BLaER1 treated with 17β-estradiol and CSF1 and Interleukin-3, amounts not matched to agents 10 nM and 100 nM (cell line): ENCODE results near the gene HELZ2.
"Not testable (repeated sequence)": the region's sequence is repeated elsewhere in the genome, so short reads cannot be mapped to it uniquely, and the experiment has no call there.

Experiments
- H3K27ac ChIP-seq, 11 experiments: shearing (Covaris generic); formaldehyde crosslinking; 2 replicates each; pipeline ENCODE4 v1.8.1; 2022
- H3K27me3 ChIP-seq, 11 experiments: shearing (Covaris generic); formaldehyde crosslinking; 2 replicates each; pipeline ENCODE4 v1.8.1; 2022
- H3K36me3 ChIP-seq, 11 experiments: shearing (Covaris generic); formaldehyde crosslinking; 2 replicates each; pipeline ENCODE4 v1.8.1; 2022
- H3K4me1 ChIP-seq, 10 experiments: shearing (Covaris generic); formaldehyde crosslinking; 2 replicates each; pipeline ENCODE4 v1.8.1; 2022
- H3K4me2 ChIP-seq, 11 experiments: shearing (Covaris generic); formaldehyde crosslinking; 2 replicates each; pipeline ENCODE4 v1.8.1; 2022
- H3K4me3 ChIP-seq, 10 experiments: shearing (Covaris generic); formaldehyde crosslinking; 2 replicates each; pipeline ENCODE4 v1.8.1; 2022
- H3K9ac ChIP-seq, 11 experiments: shearing (Covaris generic); formaldehyde crosslinking; 2 replicates each; pipeline ENCODE4 v1.8.1; 2022
- H3K9me3 ChIP-seq, 11 experiments: shearing (Covaris generic); formaldehyde crosslinking; replicated peaks in 1 of 11; 2 replicates each; pipeline ENCODE4 v1.8.1; 2022
- H4K20me1 ChIP-seq, 11 experiments: shearing (Covaris generic); formaldehyde crosslinking; 2 replicates each; pipeline ENCODE4 v1.8.1; 2022
- Cebpa-rat ChIP-seq, 11 experiments: shearing (Covaris generic); IDR thresholded peaks; 2 replicates each; pipeline ENCODE4 v1.8.1; 2022

The HELZ2 gene

DNA sequence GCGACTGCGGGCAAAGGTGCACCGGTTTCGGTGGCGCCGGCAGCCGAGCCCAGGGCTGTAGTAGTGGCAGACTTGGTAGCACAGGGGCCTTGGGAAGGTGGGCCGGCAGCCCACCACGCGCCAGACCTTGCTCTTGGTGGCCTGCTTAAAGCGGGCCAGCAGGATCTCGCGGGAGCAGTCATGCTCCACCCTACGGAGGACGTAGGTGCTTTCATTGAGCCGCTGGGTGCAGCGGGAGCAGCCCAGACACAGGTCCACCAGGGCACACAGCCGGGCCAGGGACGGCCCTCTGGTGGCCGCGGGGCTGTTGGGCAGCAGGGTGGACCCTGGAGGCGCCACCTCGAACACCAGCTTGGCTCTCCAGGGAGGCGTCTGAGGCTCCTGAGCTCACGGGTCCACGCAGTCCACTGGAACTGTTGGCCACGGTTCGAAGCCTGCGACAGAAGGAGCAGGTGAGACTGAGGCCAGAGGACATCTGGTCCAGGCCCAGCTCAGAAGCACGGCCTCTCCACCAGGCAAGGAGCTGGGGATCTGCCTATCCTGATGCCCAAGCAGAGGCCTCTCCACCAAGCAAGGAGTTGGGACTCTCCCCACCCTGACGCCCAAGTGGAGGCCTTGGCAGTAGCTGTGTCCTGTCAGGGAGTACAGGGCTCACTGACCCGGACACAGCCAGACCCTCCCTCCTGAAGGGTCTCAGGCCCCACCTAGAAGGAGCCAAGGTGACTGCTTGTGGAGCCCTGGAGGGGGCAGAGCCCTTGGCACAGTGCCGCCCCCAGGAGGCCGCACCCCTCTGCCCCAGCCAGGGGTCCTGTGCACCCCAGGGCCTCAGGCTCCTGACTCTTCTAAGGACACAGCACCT lies 1.0 kb downstream of the HELZ2 start:
- Histone ChIP-seq H3K27ac (peak overlapping the region in 9 of 11 experiments; percentile 43 to 68 (median 59); a peak in 9 of 22 replicates), H3K4me3 (peak overlapping the region; percentile 59 to 76 (median 64)), H3K9me3 (no peaks in the 10 kb centered on the region), H3K4me2 (peak overlapping the region; percentile 91 to 99 (median 97)), H3K9ac (peak overlapping the region; percentile 61 to 80 (median 76); a peak in 20 of 22 replicates), H3K36me3 (peaks cover 0 to 13% (median 0%) of the 10 kb centered on the region in 11 experiments; a peak in 3 of 22 replicates), H3K4me1 (peaks cover 35 to 53% (median 47%) of the 10 kb centered on the region in 10 experiments), H3K27me3 (peaks cover 54 to 89% (median 57%) of the 10 kb centered on the region in 11 experiments), H4K20me1 (peaks cover 49 to 60% (median 54%) of the 10 kb centered on the region in 11 experiments)
- TF ChIP-seq Cebpa-rat (IDR thresholded peaks at IDR 0.05) = no peak

GRCh38 chr20:63572071-63572787 lies 1.8 kb downstream of the HELZ2 start:
- H4K20me1 ChIP-seq = peaks cover 56 to 65% (median 62%) of the 10 kb centered on the region in 11 experiments
- TF ChIP-seq Cebpa-rat (IDR thresholded peaks at IDR 0.05) = no peak
- H3K27ac ChIP-seq = no peak overlapping the region
- H3K36me3 ChIP-seq = peaks cover 0 to 13% (median 0%) of the 10 kb centered on the region in 11 experiments; a peak in 3 of 22 replicates
- H3K9me3 ChIP-seq = no peaks in the 10 kb centered on the region
- no peak overlapping the region; a peak in 1 of 22 replicates for H3K9ac ChIP-seq
- H3K4me2 ChIP-seq = 0 out of 22 replicates have a peak overlapping the region, but pooled peaks of 1 of the 11 experiments have one; percentile 97
- H3K4me1 ChIP-seq = peaks cover 43 to 61% (median 55%) of the 10 kb centered on the region in 10 experiments
- peaks cover 59 to 87% (median 63%) of the 10 kb centered on the region in 11 experiments for H3K27me3 ChIP-seq
- no peak overlapping the region for H3K4me3 ChIP-seq

DNA sequence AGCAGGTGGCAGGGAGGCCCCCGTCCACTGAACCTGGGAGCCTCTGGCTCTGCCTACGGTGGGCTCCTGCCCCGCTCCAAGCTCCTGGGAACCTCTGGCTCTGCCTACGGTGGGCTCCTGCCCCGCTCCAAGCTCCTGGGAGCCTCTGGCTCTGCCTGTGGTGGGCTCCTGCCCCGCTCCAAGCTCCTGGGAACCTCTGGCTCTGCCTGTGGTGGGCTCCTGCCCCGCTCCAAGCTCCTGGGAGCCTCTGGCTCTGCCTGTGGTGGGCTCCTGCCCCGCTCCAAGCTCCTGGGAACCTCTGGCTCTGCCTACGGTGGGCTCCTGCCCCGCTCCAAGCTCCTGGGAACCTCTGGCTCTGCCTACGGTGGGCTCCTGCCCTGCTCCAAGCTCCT lies 3.0 kb downstream of the HELZ2 start:
- not testable (repeated sequence) for H3K9ac ChIP-seq
- H3K4me1 ChIP-seq = peaks cover 47 to 68% (median 62%) of the 10 kb centered on the region in 10 experiments

GRCh38 chr20:63570281-63571086 lies 3.6 kb downstream of the HELZ2 start:
- no peak for TF ChIP-seq Cebpa-rat (IDR thresholded peaks at IDR 0.05)
- peaks cover 0 to 13% (median 0%) of the 10 kb centered on the region in 11 experiments; a peak in 3 of 22 replicates for H3K36me3 ChIP-seq
- no peak overlapping the region for H3K4me3 ChIP-seq
- H3K4me2 ChIP-seq = peak overlapping the region in 10 of 11 experiments; percentile 93 to 100 (median 98); a peak in 18 of 22 replicates
- H3K4me1 ChIP-seq = peaks cover 47 to 66% (median 62%) of the 10 kb centered on the region in 10 experiments
- no peaks in the 10 kb centered on the region for H3K9me3 ChIP-seq
- H3K27ac ChIP-seq = no peak overlapping the region
- no peak overlapping the region for H3K9ac ChIP-seq
- peaks cover 75 to 93% (median 81%) of the 10 kb centered on the region in 11 experiments for H3K27me3 ChIP-seq
- H4K20me1 ChIP-seq = peaks cover 74 to 82% (median 80%) of the 10 kb centered on the region in 11 experiments

More for the DNA sequence above, 3.0 kb downstream of the HELZ2 start:
- H3K27ac ChIP-seq, H3K4me3 ChIP-seq, H3K9me3 ChIP-seq: not testable (repeated sequence)
- peak overlapping the region in 3 of 11 experiments; percentile 13 to 99 (median 99); a peak in 3 of 22 replicates for H3K4me2 ChIP-seq
- H3K36me3 ChIP-seq = peaks cover 0 to 13% (median 0%) of the 10 kb centered on the region in 11 experiments; a peak in 3 of 22 replicates
- peaks cover 68 to 76% (median 74%) of the 10 kb centered on the region in 11 experiments for H4K20me1 ChIP-seq
- H3K27me3 ChIP-seq = peaks cover 69 to 92% (median 75%) of the 10 kb centered on the region in 11 experiments

DNA sequence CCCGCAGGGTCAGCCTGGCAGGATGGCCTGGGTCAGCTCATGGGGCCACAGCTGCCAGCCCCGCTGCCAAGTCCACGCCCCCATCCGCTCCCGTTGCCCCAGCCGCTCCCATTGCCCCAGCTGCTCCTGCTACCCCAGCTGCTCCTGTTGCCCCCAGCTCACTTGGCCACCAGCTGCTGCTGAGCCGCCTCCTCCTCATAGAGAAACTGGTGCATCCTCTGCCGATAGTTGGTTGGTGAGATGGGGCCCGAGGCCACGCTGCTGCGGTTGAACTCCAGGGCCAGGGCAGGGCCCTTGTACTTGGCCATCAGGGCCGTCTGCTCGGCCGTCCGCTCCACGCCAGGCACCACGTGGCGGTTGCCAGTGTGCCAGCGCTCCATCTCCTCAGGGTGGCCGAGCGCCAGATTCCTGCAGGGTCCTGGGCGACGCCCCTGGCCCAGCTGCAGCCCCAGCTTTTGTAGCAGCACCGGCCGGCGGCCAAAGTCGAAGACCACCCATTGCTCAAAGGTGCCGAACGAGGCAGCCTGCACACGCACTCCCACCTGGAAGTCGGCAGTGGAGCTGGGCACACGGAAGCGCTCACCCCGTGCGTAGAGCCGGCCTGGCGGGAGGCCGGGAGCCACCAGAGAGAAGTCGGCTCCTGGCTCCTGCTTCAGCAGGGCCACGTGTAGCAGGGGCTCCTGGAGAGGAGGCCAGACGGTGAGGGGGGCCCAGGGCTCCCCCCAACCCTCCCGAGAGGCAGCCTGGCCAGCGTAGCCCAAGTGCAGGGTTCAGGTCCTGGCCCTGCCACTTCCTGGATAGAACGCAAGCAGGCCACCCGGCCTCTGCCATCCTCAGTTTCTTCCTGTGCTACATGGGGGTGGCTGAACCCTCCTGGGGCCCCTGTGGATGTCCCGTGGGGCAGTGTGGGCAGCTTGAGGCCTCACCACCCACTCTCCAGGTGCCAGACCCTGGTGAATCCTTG lies 4.8 kb downstream of the HELZ2 start:
- peak overlapping the region in 5 of 10 experiments; percentile 38 to 55 (median 44); a peak in 3 of 20 replicates for H3K4me3 ChIP-seq
- H3K4me2 ChIP-seq = peak overlapping the region; percentile 92 to 100 (median 97)
- H3K36me3 ChIP-seq = peaks cover 0 to 16% (median 0%) of the 10 kb centered on the region in 11 experiments; a peak in 3 of 22 replicates
- peak overlapping the region in 3 of 11 experiments; percentile 10 to 51 (median 41); a peak in 4 of 22 replicates for H3K27ac ChIP-seq
- peaks cover 43 to 56% (median 51%) of the 10 kb centered on the region in 10 experiments for H3K4me1 ChIP-seq
- peaks cover 86 to 94% (median 92%) of the 10 kb centered on the region in 11 experiments for H4K20me1 ChIP-seq
- peaks cover 87 to 93% (median 91%) of the 10 kb centered on the region in 11 experiments for H3K27me3 ChIP-seq
- no peaks in the 10 kb centered on the region for H3K9me3 ChIP-seq
- peak overlapping the region in 5 of 11 experiments; percentile 2 to 29 (median 24); a peak in 5 of 22 replicates for H3K9ac ChIP-seq
- TF ChIP-seq Cebpa-rat (IDR thresholded peaks at IDR 0.05) = no peak

DNA sequence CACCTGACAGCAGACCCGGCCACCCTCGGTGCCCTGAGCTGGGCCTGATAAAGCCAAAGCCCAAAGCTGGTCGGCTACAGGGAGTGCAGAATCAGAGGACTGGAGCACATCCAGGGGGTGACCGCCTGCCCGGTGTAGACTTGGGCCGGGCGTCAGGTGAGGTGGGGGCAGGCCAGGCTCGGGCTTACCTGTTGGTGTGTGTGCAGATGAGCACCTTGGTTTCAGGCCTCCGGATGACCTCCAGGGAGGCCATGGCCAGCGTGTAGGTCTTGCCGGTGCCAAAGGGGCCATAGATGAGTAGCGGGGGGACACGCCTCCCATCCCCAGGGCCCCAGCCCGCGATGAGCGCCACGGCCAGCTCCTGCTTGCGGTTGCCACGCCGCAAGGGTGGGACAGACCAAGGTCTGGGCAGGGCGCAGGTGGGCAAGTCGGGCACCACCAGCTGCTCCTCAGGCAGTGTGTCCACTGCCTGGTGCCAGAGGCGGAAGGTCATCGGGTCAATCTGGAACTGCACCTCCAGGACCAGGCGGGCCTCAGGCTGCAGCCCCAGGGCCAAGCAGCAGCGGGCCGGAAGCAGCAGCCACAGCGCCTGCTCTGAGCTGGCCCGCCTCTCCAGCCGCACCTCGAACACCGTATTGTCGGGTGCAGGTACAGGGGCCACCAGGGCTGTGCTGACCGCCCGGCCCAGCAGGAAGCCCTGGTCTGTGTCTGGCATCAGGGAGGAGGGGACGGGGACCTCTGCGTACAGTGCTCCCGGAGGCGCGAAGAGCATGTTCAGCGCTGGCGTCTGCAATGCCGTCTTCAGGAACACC lies 5.7 kb downstream of the HELZ2 start:
- H4K20me1 ChIP-seq = peaks cover 95 to 100% (median 99%) of the 10 kb centered on the region in 11 experiments
- H3K36me3 ChIP-seq = peaks cover 0 to 23% (median 0%) of the 10 kb centered on the region in 11 experiments; a peak in 3 of 22 replicates
- H3K27me3 ChIP-seq = peaks cover 94 to 99% (median 97%) of the 10 kb centered on the region in 11 experiments
- peak overlapping the region; percentile 16 to 55 (median 38); a peak in 16 of 20 replicates for H3K4me3 ChIP-seq
- H3K9me3 ChIP-seq = no peaks in the 10 kb centered on the region
- H3K4me2 ChIP-seq = peak overlapping the region; percentile 92 to 100 (median 97)
- peaks cover 40 to 61% (median 52%) of the 10 kb centered on the region in 10 experiments for H3K4me1 ChIP-seq
- no peak for TF ChIP-seq Cebpa-rat (IDR thresholded peaks at IDR 0.05)
- peak overlapping the region in 3 of 11 experiments; percentile 28 to 37 (median 29); a peak in 2 of 22 replicates for H3K9ac ChIP-seq
- peak overlapping the region in 6 of 11 experiments; percentile 3 to 50 (median 26); a peak in 9 of 22 replicates for H3K27ac ChIP-seq
